ENCODE data around the gene MAFG. TPM values are rescaled to one million over a fixed set of nuclear protein-coding genes. Genes with fewer than 3 reads are reported as not detected.

MAFG gene
- total and polyA plus RNA-seq, 2 of the 13 experiments (the other 11 are each of a cell fraction or from before 2014, with no cell fraction given), result 14.5 to 20.0 TPM

DNA sequence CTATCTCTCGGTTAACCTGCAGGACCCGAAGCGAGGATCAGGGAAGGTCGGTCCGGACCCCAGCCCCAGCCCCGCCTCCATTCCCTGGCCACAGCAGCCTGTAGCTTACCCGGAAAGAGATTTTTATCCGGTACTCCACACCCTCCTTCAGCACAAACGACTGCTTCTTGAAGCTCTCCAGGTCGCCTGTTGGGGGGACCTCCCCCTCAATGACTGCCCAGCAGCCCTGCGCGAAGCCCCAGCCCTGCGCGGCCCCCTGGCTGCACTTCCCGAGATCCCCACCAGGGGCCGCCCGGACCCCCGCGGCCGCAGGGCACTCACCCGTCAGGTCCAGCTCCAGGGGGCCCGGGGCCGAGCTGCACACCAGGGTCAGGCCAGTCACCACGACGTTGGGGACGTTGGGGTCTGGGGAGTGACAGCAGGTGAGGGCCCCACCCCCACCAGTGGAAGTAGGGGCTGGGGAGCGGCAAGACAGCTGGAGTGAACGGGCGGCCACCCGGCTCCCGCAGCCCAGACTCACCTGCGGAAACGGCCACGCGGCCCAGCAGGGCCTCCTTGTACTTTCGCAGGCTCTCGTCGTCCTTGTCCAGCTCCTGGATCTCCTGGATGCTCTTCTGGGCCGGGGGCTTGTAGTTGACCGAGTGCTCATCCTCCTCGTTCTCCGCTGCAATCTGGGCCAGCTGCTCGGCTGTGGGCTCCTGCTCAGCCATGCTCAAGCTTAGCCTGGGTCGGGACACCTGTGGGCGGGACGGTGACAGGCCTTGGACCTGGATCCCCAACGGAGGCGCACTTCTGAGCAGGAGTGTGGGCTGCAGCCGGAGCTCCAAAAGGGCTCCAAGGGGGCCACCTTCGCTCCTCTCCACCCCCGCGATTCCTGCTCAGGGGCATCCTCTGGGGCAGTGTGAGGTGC is 58.1 kb downstream of the MAFG start (continued):
- TF ChIP-seq, protein P1, sequence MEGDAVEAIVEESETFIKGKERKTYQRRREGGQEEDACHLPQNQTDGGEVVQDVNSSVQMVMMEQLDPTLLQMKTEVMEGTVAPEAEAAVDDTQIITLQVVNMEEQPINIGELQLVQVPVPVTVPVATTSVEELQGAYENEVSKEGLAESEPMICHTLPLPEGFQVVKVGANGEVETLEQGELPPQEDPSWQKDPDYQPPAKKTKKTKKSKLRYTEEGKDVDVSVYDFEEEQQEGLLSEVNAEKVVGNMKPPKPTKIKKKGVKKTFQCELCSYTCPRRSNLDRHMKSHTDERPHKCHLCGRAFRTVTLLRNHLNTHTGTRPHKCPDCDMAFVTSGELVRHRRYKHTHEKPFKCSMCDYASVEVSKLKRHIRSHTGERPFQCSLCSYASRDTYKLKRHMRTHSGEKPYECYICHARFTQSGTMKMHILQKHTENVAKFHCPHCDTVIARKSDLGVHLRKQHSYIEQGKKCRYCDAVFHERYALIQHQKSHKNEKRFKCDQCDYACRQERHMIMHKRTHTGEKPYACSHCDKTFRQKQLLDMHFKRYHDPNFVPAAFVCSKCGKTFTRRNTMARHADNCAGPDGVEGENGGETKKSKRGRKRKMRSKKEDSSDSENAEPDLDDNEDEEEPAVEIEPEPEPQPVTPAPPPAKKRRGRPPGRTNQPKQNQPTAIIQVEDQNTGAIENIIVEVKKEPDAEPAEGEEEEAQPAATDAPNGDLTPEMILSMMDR (CRISPR knock-in tag; IDR thresholded peaks at IDR 0.05), result peak; percentile 88
- TF ChIP-seq MAX (IDR thresholded peaks at IDR 0.05) (peak; percentile 22; the same call in 1 of the 2 replicates), BRD4 (CRISPR knock-in tag; IDR thresholded peaks at IDR 0.05) (no peak), TFDP1 (CRISPR knock-in tag; IDR thresholded peaks at IDR 0.05; ENCODE audit: borderline replicate concordance) (0 out of 2 replicates have a peak, but pooled peaks have one; percentile 21), ZNF83 (CRISPR knock-in tag; IDR thresholded peaks at IDR 0.05; ENCODE audit: borderline replicate concordance) (no peak), ZNF432 (CRISPR knock-in tag; IDR thresholded peaks at IDR 0.05; ENCODE audit: borderline replicate concordance) (no peak), KDM1A (CRISPR knock-in tag; IDR thresholded peaks at IDR 0.05) (no peak), ZFP36 (IDR thresholded peaks at IDR 0.05; ENCODE audit: borderline replicate concordance, low read depth, low read length, partially characterized antibody) (no peak), ZBTB10 (CRISPR knock-in tag; IDR thresholded peaks at IDR 0.05; ENCODE audit: borderline replicate concordance) (peak; percentile 62; the same call in 1 of the 2 replicates), ZNF616 (CRISPR knock-in tag; IDR thresholded peaks at IDR 0.05; ENCODE audit: low read depth) (peak; percentile 3; the same call in 1 of the 2 replicates), HNRNPK (IDR thresholded peaks at IDR 0.05; ENCODE audit: low read depth, low read length, poor library complexity, severe bottlenecking) (peak; percentile 81), TCF7 (IDR thresholded peaks at IDR 0.05; ENCODE audit: low read depth) (no peak), ZNF142 (CRISPR knock-in tag; IDR thresholded peaks at IDR 0.05) (peak; percentile 50; the same call in 1 of the 2 replicates)
- TF ChIP-seq, protein P2, sequence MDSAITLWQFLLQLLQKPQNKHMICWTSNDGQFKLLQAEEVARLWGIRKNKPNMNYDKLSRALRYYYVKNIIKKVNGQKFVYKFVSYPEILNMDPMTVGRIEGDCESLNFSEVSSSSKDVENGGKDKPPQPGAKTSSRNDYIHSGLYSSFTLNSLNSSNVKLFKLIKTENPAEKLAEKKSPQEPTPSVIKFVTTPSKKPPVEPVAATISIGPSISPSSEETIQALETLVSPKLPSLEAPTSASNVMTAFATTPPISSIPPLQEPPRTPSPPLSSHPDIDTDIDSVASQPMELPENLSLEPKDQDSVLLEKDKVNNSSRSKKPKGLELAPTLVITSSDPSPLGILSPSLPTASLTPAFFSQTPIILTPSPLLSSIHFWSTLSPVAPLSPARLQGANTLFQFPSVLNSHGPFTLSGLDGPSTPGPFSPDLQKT (CRISPR knock-in tag; IDR thresholded peaks at IDR 0.05; ENCODE audit: borderline replicate concordance), result no peak

Data from HepG2 (cell line).